IMR-90 (cell line): ENCODE data around the gene CDX2. TPM values are rescaled to one million over a fixed set of nuclear protein-coding genes. Genes with fewer than 3 reads are reported as not detected.

ENCODE experiments used
- ATAC-seq: fragments of 200-7000 bp; cut with Tn5 transposase; 2 replicates; pipeline ENCODE4 v1.9.1; 2020; ENCODE audit warnings: low read depth, mild to moderate bottlenecking, moderate library complexity
- BruUV-seq: library from RNA; stranded (reverse); fragments of 400-500 nt; replicated peaks from 2 replicates; lab custom pipeline; 2021; lab: Mats Ljungman, UMichigan
- CTCF ChIA-PET: fragments of 300-600 bp; formaldehyde crosslinking; extraction: SDS; loops from one replicate; lab custom pipeline; 2021; ENCODE audit warnings: antibody characterized with exemption; lab: Yijun Ruan, JAX
- POLR2A ChIA-PET: fragments of 300-600 bp; sonication (Branson Sonifier 250); formaldehyde crosslinking; loops from one replicate; lab custom pipeline; 2022; ENCODE audit warnings: antibody characterized with exemption; ENCODE audit not compliant: unreplicated experiment; lab: Charles Lee
- DNase-seq: peaks from one replicate; pipeline ENCODE4 v3.0.0; 2013
- H2AFZ ChIP-seq: replicated peaks from 2 replicates; pipeline ENCODE3; 2013; ENCODE audit warnings: low read length, mild to moderate bottlenecking; ENCODE audit not compliant: poor library complexity
- H2AK5ac ChIP-seq: 2 replicates; pipeline ENCODE4 v1.6.1; 2013; ENCODE audit warnings: low read depth, low read length, inconsistent platforms
- H2AK9ac ChIP-seq: replicated peaks from 2 replicates; pipeline ENCODE3; 2013; ENCODE audit warnings: mild to moderate bottlenecking, low read depth, low read length, moderate library complexity; ENCODE audit not compliant: poor library complexity
- H2BK120ac ChIP-seq: 2 replicates; pipeline ENCODE4 v1.6.1; 2013; ENCODE audit warnings: low read depth, low read length, inconsistent platforms
- H2BK15ac ChIP-seq: 3 replicates; pipeline ENCODE4 v1.6.1; 2013; ENCODE audit warnings: low read depth, low read length, inconsistent platforms
- H2BK20ac ChIP-seq: 2 replicates; pipeline ENCODE4 v1.6.1; 2013; ENCODE audit warnings: low read depth, mild to moderate bottlenecking, inconsistent platforms, low read length, moderate library complexity
- H2BK5ac ChIP-seq: 2 replicates; pipeline ENCODE4 v1.6.1; 2013; ENCODE audit warnings: mild to moderate bottlenecking, low read depth, low read length, inconsistent platforms; ENCODE audit not compliant: poor library complexity, severe bottlenecking
- H3K14ac ChIP-seq: replicated peaks from 2 replicates; pipeline ENCODE4 v1.6.1; 2013; ENCODE audit warnings: low read depth, low read length, inconsistent platforms
- H3K18ac ChIP-seq: 2 replicates; pipeline ENCODE4 v1.6.1; 2013; ENCODE audit warnings: low read depth, low read length, control low read depth
- H3K23ac ChIP-seq: 2 replicates; pipeline ENCODE4 v1.6.1; 2013; ENCODE audit warnings: low read depth, low read length, inconsistent platforms
- H3K27ac ChIP-seq: 2 replicates; pipeline ENCODE4 v1.5.1; 2013; ENCODE audit warnings: mild to moderate bottlenecking, control low read depth, low read length; ENCODE audit not compliant: insufficient read depth
- H3K27me3 ChIP-seq: 2 replicates; pipeline ENCODE4 v1.6.1; 2013; ENCODE audit warnings: low read length; ENCODE audit not compliant: control insufficient read depth, insufficient read depth
- H3K36me3 ChIP-seq: 2 replicates; pipeline ENCODE4 v1.6.1; 2013; ENCODE audit warnings: low read length, mixed read lengths; ENCODE audit not compliant: control insufficient read depth, insufficient read depth
- H3K4ac ChIP-seq: 2 replicates; pipeline ENCODE4 v1.6.1; 2013; ENCODE audit warnings: low read depth, low read length, inconsistent platforms
- H3K4me1 ChIP-seq: 2 replicates; pipeline ENCODE4 v1.6.1; 2013; ENCODE audit warnings: low read length, mixed read lengths; ENCODE audit not compliant: control insufficient read depth, insufficient read depth
- H3K4me2 ChIP-seq: 2 replicates; pipeline ENCODE4 v1.6.1; 2013; ENCODE audit warnings: low read depth, mild to moderate bottlenecking, control low read depth, low read length, moderate library complexity
- H3K4me3 ChIP-seq: 2 replicates; pipeline ENCODE4 v1.5.1; 2013; ENCODE audit warnings: low read depth, mild to moderate bottlenecking, control low read depth, low read length, moderate library complexity; ENCODE audit not compliant: insufficient read depth
- H3K56ac ChIP-seq: 2 replicates; pipeline ENCODE4 v1.6.1; 2013; ENCODE audit warnings: low read length, inconsistent platforms; ENCODE audit not compliant: insufficient read depth; ENCODE audit errors: extremely low read depth
- H3K79me1 ChIP-seq, 2 experiments: 2 replicates each; pipeline ENCODE4 v1.6.1; 2013; ENCODE audit warnings: low read length in 2 of 2, inconsistent platforms in 1 of 2, low read depth in 1 of 2
- H3K9ac ChIP-seq: 2 replicates; pipeline ENCODE4 v1.6.1; 2013; ENCODE audit warnings: low read depth, low read length, control low read depth
- H3K9me1 ChIP-seq: 2 replicates; pipeline ENCODE4 v1.6.1; 2013; ENCODE audit warnings: low read length, inconsistent platforms; ENCODE audit not compliant: insufficient read depth
- H3K9me3 ChIP-seq: 2 replicates; pipeline ENCODE4 v1.6.1; 2013; ENCODE audit warnings: low read length; ENCODE audit not compliant: control insufficient read depth, insufficient read depth
- H4K20me1 ChIP-seq: 2 replicates; pipeline ENCODE4 v1.6.1; 2013; ENCODE audit warnings: low read length, inconsistent platforms; ENCODE audit not compliant: insufficient read depth
- H4K5ac ChIP-seq: 2 replicates; pipeline ENCODE4 v1.6.1; 2013; ENCODE audit warnings: mild to moderate bottlenecking, low read depth, low read length, control low read depth
- H4K8ac ChIP-seq, 2 experiments: 2 replicates each; pipeline ENCODE4 v1.6.1; 2013; ENCODE audit warnings: low read depth in 2 of 2, low read length in 2 of 2, control low read depth in 1 of 2, inconsistent platforms in 1 of 2
- H4K91ac ChIP-seq: 2 replicates; pipeline ENCODE4 v1.6.1; 2013; ENCODE audit warnings: low read depth, low read length, inconsistent platforms; ENCODE audit not compliant: insufficient read depth
- CHD1 ChIP-seq: IDR thresholded peaks from 2 replicates; pipeline ENCODE4 v1.6.1; 2012; ENCODE audit warnings: low read depth, low read length, improper control_type of control experiment
- ELK1 ChIP-seq: fragments of 150-350 bp; IDR thresholded peaks from 2 replicates; pipeline ENCODE4 v1.6.1; 2016; ENCODE audit warnings: low read depth, mild to moderate bottlenecking, low read length, moderate library complexity, borderline replicate concordance
- FOS ChIP-seq: fragments of 150-350 bp; IDR thresholded peaks from 2 replicates; pipeline ENCODE4 v1.6.1; 2016; ENCODE audit warnings: low read depth, low read length
- MAFK ChIP-seq: IDR thresholded peaks from 2 replicates; pipeline ENCODE4 v1.6.1; 2012; ENCODE audit warnings: low read depth, low read length, improper control_type of control experiment
- MAZ ChIP-seq: IDR thresholded peaks from 2 replicates; pipeline ENCODE4 v1.6.1; 2012; ENCODE audit warnings: low read depth, mild to moderate bottlenecking, low read length, improper control_type of control experiment, moderate library complexity, borderline replicate concordance
- NFE2L2 ChIP-seq: fragments of 150-350 bp; IDR thresholded peaks from 2 replicates; pipeline ENCODE4 v1.6.1; 2016; ENCODE audit warnings: low read depth, mild to moderate bottlenecking, low read length
- WGBS, 2 experiments: methylation state at CpG; one replicate each; pipeline versions ENCODE4 v1.1.5 to v1.1.7; 2013; ENCODE audit warnings: missing lambda C conversion rate in 2 of 2; ENCODE audit not compliant: insufficient read length in 1 of 2; ENCODE audit errors: extremely low coverage in 2 of 2; 5-methylcytosine and 5-hydroxymethylcytosine counted together
- dilution Hi-C: fragments of 300-500 bp; cut with HindIII; formaldehyde crosslinking; loops from one replicate; pipeline ENCODE4 v1.14.3; 2018; ENCODE audit warnings: low sequenced_read_pairs; ENCODE audit not compliant: unreplicated experiment
- in situ Hi-C: fragments of 300-500 bp; cut with MboI; formaldehyde crosslinking; loops from 3 replicates; pipeline ENCODE4 v1.14.3; 2019; ENCODE audit warnings: low sequenced_read_pairs, inconsistent platforms, mixed read lengths
- intact Hi-C: fragments of 100-400 bp; cut with micrococcal nuclease; formaldehyde crosslinking; loops from 2 replicates; pipeline ENCODE4 v1.10.0; 2022
- polyA plus RNA-seq, 3 experiments: library from polyadenylated mRNA; depleted of rRNA; stranded (reverse); fragments of >200 nt; gene quantifications; 2 replicates each; pipeline ENCODE4 v1.2.3, GENCODE V29; 2012; ENCODE audit warnings: low replicate concordance in 1 of 3
- total RNA-seq: library from RNA; depleted of rRNA; stranded (reverse); fragments of >200 nt; gene quantifications from 2 replicates; pipeline ENCODE4 v1.2.3, GENCODE V29; 2012

CDX2 gene
- total and polyA plus RNA-seq, 2 of the 4 experiments (the other 2 are of a cell fraction): not detected

- ChIA-PET POLR2A (interaction anchor here (1.0 kb wide), 1 partner anchor 127 kb away, joined by 3 read pairs; no protein-coding TSS in a partner anchor), CTCF (no interaction called here)
- H4K8ac ChIP-seq: no peak overlapping the region
- peak overlapping the region; percentile 46; the same call in 1 of the 2 replicates for H2BK120ac ChIP-seq
- 81% methylated on average over 3 of the region's 4 CpGs; no CpG with 5 or more reads in 1 of the 2 experiments for WGBS, 2 experiments
- no peak overlapping the region for H2AK5ac ChIP-seq
- H3K36me3 ChIP-seq: no peaks in the 10 kb centered on the region
- H3K4me3 ChIP-seq: no peak overlapping the region
- H4K20me1 ChIP-seq: no peaks in the 10 kb centered on the region
- H3K9me3 ChIP-seq: no peaks in the 10 kb centered on the region
- dilution Hi-C loops: no loop called here
- no peak overlapping the region for H4K91ac ChIP-seq
- in situ Hi-C loops: no loop called here
- no TSS peak for BruUV-seq
- no peak overlapping the region for H3K9ac ChIP-seq
- H3K27ac ChIP-seq: no peak overlapping the region
- H3K56ac ChIP-seq: no peak overlapping the region
- no peak for TF ChIP-seq ELK1
- no peak for TF ChIP-seq NFE2L2
- TF ChIP-seq MAZ: no peak
- no peak for TF ChIP-seq CHD1
- TF ChIP-seq FOS: no peak
- no peak for TF ChIP-seq MAFK
- no peak overlapping the region for H2AK9ac ChIP-seq
- no peak overlapping the region for H3K18ac ChIP-seq
- no peak overlapping the region for H2BK20ac ChIP-seq
- DNase-seq: peak; percentile 59
- H3K4me2 ChIP-seq: no peak overlapping the region
- no peak overlapping the region for H4K5ac ChIP-seq
- H3K4ac ChIP-seq: no peak overlapping the region
- no peak overlapping the region for H2BK5ac ChIP-seq
- no peak overlapping the region for H3K14ac ChIP-seq
- H3K27me3 ChIP-seq: peaks cover 3% of the 10 kb centered on the region
- H3K9me1 ChIP-seq: 0 out of 2 replicates have a peak, but pooled peaks cover 4% of the 10 kb centered on the region
- H3K79me1 ChIP-seq: no peaks in the 10 kb centered on the region
- H3K4me1 ChIP-seq: no peaks in the 10 kb centered on the region
- no peak overlapping the region for H2BK15ac ChIP-seq
- intact Hi-C loops: no loop called here
- no peak overlapping the region for H3K23ac ChIP-seq
- no peak overlapping the region for H2AFZ ChIP-seq
- ATAC-seq: peak; percentile 56
Measured at GRCh38 chr13:28012383-28012782, 43.3 kb upstream of the CDX2 start.
